SJCRH30 (cell line): Measurements from ENCODE around the gene WDR13. TPM values are rescaled to one million over a fixed set of nuclear protein-coding genes. Genes with fewer than 3 reads are reported as not detected.

Experiments
- DNase-seq, 2 experiments: peaks; one replicate each; pipeline ENCODE4 v3.0.0-alpha.2; 2015 to 2020
- H3K27ac ChIP-seq: fragments of 250-450 bp; sonication (Bioruptor Pico); 2 replicates; pipeline ENCODE4 v1.5.1; 2020; ENCODE audit warnings: mild to moderate bottlenecking, moderate library complexity
- H3K27me3 ChIP-seq: fragments of 250-450 bp; sonication (Bioruptor Pico); 2 replicates; pipeline ENCODE4 v1.5.1; 2020; ENCODE audit warnings: mild to moderate bottlenecking, moderate library complexity
- H3K36me3 ChIP-seq: fragments of 250-450 bp; sonication (Bioruptor Pico); 2 replicates; pipeline ENCODE4 v1.5.1; 2020; ENCODE audit warnings: mild to moderate bottlenecking, moderate library complexity
- H3K4me1 ChIP-seq: fragments of 250-450 bp; sonication (Bioruptor Pico); 2 replicates; pipeline ENCODE4 v1.5.1; 2020; ENCODE audit warnings: mild to moderate bottlenecking, moderate library complexity
- H3K4me3 ChIP-seq: fragments of 250-450 bp; sonication (Bioruptor Pico); 2 replicates; pipeline ENCODE4 v1.5.1; 2020; ENCODE audit warnings: mild to moderate bottlenecking, moderate library complexity
- H3K9me3 ChIP-seq: fragments of 250-450 bp; sonication (Bioruptor Pico); replicated peaks from 2 replicates; pipeline ENCODE4 v1.5.1; 2020; ENCODE audit warnings: mild to moderate bottlenecking, moderate library complexity
- total RNA-seq: library from RNA; depleted of rRNA; stranded (reverse); fragments of >200 nt; shearing (Covaris generic); gene quantifications from 2 replicates; pipeline ENCODE4 v1.2.3, GENCODE V29; 2014

The WDR13 gene
- total RNA-seq, 1 experiment from 2014 or later, result 19.9 TPM

DNA sequence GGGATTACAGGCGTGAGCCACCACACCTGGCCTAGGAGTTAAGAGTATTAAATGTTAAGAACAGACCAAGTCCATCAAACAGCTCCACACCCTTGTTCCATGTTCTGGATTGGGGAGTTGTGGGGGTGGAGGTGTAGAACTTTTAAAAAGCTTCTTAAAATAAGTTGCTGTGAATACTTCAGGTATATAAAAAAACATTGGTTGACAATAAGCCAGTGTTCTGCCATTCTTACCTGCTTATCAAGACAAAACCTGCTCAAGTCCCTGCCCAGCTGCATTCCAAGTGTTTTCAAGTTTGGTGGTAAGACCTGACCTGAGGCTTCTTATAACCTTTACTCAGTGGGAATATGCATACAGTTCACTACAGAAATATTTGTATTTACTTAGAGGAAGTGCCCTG is 16.6 kb upstream of the WDR13 start:
- no peak overlapping the region for H3K4me3 ChIP-seq
- no peaks in the 10 kb centered on the region for H3K9me3 ChIP-seq
- H3K36me3 ChIP-seq, result peaks cover 36% of the 10 kb centered on the region
- DNase-seq, result no peak
- no peaks in the 10 kb centered on the region for H3K27me3 ChIP-seq
- H3K27ac ChIP-seq, result no peak overlapping the region
- H3K4me1 ChIP-seq, result peaks cover 14% of the 10 kb centered on the region

GRCh38 chrX:48584698-48585097 is 12.6 kb upstream of the WDR13 start:
- Histone ChIP-seq H3K27ac (no peak overlapping the region), H3K9me3 (no peaks in the 10 kb centered on the region), H3K27me3 (no peaks in the 10 kb centered on the region), H3K36me3 (peaks cover 3% of the 10 kb centered on the region; the same call in 1 of the 2 replicates), H3K4me1 (no peaks in the 10 kb centered on the region), H3K4me3 (no peak overlapping the region)
- DNase-seq, result no peak

DNA sequence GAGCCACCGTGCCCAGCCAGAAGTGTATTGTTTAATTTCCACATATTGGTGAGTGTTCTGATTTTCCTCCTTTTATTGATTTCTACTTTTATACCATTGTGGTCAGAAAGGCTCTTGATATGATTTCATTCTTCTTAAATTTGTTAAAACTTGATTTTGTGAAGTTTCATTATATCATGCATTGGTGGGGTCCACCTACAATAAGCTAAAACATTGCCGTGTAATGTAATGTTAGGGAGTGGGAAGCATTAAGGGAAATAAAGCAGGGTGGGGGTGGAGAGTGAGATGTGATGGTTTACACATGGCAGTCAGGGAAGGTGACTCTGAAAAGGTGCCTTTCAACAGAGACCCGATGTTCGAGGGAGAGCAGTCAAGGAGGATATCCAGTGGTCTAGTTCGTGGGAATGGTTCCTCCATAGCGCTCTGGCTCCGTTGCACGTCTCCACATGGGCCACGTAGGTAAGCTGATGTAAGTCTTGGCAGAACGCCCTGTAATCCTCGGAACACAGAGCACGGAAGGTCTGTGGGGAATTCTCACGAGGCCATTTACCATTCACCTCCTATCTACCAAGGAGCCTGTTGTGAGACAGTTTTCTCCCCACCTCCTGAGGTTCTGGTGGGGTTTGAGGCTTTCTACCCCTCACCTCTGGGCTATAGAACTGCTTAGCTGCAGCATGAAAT is 7.7 kb upstream of the WDR13 start:
- Histone ChIP-seq H3K27me3 (no peaks in the 10 kb centered on the region), H3K4me1 (no peaks in the 10 kb centered on the region), H3K36me3 (no peaks in the 10 kb centered on the region), H3K9me3 (no peaks in the 10 kb centered on the region), H3K4me3 (no peak overlapping the region), H3K27ac (no peak overlapping the region)
- peak in 1 of 2 experiments; percentile 18 for DNase-seq

DNA sequence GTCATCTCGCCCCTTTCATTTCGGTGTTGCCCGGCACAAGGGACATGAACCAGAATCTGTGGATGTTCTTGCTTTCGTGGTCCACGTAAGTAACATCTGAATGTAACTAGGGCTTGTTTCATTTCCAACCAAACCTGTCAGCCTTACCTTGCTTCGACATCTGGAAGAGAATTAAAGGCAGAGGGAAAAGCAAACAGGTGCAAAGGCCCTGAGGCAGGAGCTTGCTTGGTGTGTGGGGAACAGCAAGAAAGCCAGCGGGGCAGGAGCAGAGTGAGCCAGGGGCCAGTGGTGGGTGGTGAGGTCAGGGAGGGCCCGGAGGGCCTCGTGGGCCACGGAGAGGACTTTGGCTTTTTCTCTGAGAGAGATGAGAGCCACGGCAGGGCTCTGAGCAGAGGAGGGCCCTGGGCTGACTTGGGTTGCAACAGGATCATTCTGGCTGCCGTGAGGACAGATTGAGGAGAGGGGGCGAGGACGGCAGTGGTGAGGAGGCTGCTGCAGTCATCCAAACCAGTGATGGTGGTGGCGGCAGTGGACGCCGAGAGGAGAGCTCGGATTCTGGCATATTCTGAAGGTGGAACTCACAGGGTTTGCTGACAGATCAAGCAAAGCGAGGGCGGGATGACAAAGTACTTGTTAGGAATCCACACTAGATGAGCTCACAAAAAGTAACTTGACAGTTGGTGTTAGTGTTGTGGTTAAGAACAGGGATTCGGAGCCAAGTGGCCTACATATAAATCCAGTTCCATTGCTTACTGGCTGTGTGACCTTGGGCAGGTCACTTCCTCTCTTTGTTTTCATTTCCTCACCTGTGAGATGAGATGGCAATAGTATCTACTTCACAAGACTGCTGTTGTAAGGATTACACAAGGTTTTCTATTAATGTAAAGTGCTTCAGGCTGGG is 6.8 kb upstream of the WDR13 start:
- H3K27ac ChIP-seq, result no peak overlapping the region

GRCh38 chrX:48591255-48591791 is 6.0 kb upstream of the WDR13 start:
- H3K27me3 ChIP-seq, result no peaks in the 10 kb centered on the region
- H3K9me3 ChIP-seq, result no peaks in the 10 kb centered on the region
- H3K36me3 ChIP-seq, result no peaks in the 10 kb centered on the region
- no peak overlapping the region for H3K27ac ChIP-seq
- DNase-seq, result no peak
- H3K4me3 ChIP-seq, result no peak overlapping the region
- no peaks in the 10 kb centered on the region for H3K4me1 ChIP-seq

More for the DNA sequence above, 6.8 kb upstream of the WDR13 start:
- no peak for DNase-seq
- no peak overlapping the region for H3K4me3 ChIP-seq
- H3K36me3 ChIP-seq, result no peaks in the 10 kb centered on the region
- no peaks in the 10 kb centered on the region for H3K9me3 ChIP-seq
- no peaks in the 10 kb centered on the region for H3K27me3 ChIP-seq
- H3K4me1 ChIP-seq, result no peaks in the 10 kb centered on the region

GRCh38 chrX:48592971-48593370 is 4.3 kb upstream of the WDR13 start:
- no peaks in the 10 kb centered on the region for H3K9me3 ChIP-seq
- no peak for DNase-seq
- H3K36me3 ChIP-seq, result no peaks in the 10 kb centered on the region
- no peak overlapping the region for H3K27ac ChIP-seq
- H3K4me3 ChIP-seq, result no peak overlapping the region
- H3K4me1 ChIP-seq, result no peaks in the 10 kb centered on the region
- no peaks in the 10 kb centered on the region for H3K27me3 ChIP-seq

DNA sequence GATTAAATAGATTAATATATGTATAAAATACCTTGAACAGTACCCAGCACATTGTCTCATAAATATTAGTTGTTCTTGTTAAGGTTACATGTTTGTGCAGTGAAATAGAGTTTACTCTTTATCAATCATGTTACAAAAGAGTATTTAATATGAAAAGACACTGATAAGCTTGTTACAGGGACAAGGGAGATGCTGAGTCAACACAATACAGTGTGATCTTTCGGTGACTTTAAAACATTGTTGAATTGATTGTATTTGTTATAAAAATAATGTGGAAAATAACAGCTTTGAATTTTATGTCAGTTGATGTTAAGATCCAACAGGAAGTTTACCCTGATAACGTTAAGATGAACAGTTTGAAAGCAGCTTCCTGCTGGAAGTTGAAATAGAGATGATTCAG is 1.4 kb upstream of the WDR13 start:
- Histone ChIP-seq H3K27ac (no peak overlapping the region), H3K9me3 (no peaks in the 10 kb centered on the region), H3K4me1 (no peaks in the 10 kb centered on the region), H3K36me3 (no peaks in the 10 kb centered on the region), H3K4me3 (no peak overlapping the region), H3K27me3 (no peaks in the 10 kb centered on the region)
- DNase-seq, result no peak

GRCh38 chrX:48598614-48599013 is 1.3 kb downstream of the WDR13 start:
- Histone ChIP-seq H3K4me3 (peak overlapping the region; percentile 81), H3K27me3 (no peaks in the 10 kb centered on the region), H3K9me3 (no peaks in the 10 kb centered on the region), H3K27ac (no peak overlapping the region), H3K36me3 (no peaks in the 10 kb centered on the region), H3K4me1 (no peaks in the 10 kb centered on the region)
- no peak for DNase-seq

GRCh38 chrX:48599341-48599740 is 2.0 kb downstream of the WDR13 start:
- Histone ChIP-seq H3K36me3 (no peaks in the 10 kb centered on the region), H3K4me3 (no peak overlapping the region), H3K9me3 (no peaks in the 10 kb centered on the region), H3K27me3 (no peaks in the 10 kb centered on the region), H3K27ac (no peak overlapping the region), H3K4me1 (no peaks in the 10 kb centered on the region)
- DNase-seq, result no peak

GRCh38 chrX:48600226-48600625 is 2.9 kb downstream of the WDR13 start:
- DNase-seq, result no peak

DNA sequence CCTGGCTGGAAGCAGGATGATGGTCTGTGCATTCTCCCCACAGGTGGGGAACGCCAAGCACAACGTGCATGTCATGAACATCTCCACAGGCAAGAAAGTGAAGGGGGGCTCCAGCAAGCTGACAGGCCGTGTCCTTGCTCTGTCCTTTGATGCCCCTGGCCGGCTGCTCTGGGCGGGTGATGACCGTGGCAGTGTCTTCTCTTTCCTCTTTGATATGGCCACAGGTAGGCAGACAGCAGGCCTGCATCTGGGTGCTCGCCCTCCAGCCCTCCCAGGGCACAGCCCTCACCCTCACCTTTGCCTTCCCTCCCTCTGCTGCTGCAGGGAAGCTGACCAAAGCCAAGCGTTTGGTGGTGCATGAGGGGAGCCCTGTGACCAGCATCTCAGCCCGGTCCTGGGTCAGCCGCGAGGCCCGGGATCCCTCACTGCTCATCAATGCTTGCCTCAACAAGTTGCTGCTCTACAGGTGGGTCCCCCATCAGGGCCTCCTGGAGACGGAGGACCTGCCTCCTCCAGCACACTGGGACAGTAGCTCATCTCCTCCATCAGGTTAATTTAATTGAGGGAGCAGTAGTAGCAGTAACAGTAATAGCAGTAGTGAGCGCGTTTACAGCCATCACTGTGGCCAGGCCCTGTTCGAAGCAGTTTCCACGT is 4.6 kb downstream of the WDR13 start:
- Histone ChIP-seq H3K27me3 (no peaks in the 10 kb centered on the region), H3K9me3 (no peaks in the 10 kb centered on the region)
- no peak for DNase-seq

More at GRCh38 chrX:48600226-48600625, 2.9 kb downstream of the WDR13 start:
- Histone ChIP-seq H3K27ac (no peak overlapping the region), H3K9me3 (no peaks in the 10 kb centered on the region), H3K27me3 (no peaks in the 10 kb centered on the region), H3K4me1 (no peaks in the 10 kb centered on the region), H3K4me3 (no peak overlapping the region), H3K36me3 (no peaks in the 10 kb centered on the region)

DNA sequence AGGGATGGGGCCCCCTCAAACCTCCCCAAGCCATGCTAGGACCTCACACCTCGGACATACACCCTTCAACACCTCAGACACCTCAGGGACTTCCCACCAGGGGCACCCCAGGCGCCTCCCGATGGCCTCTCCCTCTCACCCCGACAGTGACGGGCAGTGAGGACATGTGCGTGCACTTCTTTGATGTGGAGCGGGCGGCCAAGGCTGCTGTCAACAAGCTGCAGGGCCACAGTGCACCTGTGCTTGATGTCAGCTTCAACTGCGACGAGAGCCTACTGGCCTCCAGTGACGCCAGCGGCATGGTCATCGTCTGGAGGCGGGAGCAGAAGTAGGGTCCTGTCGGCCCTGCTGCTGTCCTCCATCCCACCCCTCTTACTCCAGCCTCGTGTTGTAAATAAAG is 7.4 kb downstream of the WDR13 start:
- Histone ChIP-seq H3K4me3 (no peak overlapping the region), H3K4me1 (no peaks in the 10 kb centered on the region), H3K27ac (no peak overlapping the region), H3K9me3 (no peaks in the 10 kb centered on the region), H3K36me3 (no peaks in the 10 kb centered on the region), H3K27me3 (no peaks in the 10 kb centered on the region)
- DNase-seq, result no peak

More for the DNA sequence above, 4.6 kb downstream of the WDR13 start:
- Histone ChIP-seq H3K4me1 (no peaks in the 10 kb centered on the region), H3K36me3 (no peaks in the 10 kb centered on the region), H3K27ac (no peak overlapping the region), H3K4me3 (no peak overlapping the region)

DNA sequence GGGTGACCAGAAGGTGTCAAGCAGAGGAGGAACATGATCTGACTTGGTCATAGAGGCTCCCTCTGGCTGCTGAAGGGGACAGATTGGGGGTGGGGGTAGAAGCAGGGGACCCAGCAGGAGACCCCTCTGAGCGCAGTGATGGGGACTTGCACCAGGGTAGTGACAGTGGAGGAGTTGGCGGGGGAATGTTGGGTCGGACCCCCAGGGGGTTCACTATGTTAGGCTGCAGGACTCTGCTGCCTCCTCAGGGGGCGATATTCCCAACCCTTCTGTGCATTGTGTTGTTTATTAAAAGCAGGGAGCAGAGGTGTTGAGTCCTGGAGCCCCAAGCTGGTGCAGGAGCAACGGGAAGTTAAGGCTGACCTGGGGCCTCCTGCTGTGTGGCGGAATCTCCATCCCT is 8.8 kb downstream of the WDR13 start:
- no peaks in the 10 kb centered on the region for H3K36me3 ChIP-seq
- no peaks in the 10 kb centered on the region for H3K27me3 ChIP-seq
- DNase-seq, result no peak
- no peaks in the 10 kb centered on the region for H3K4me1 ChIP-seq
- no peaks in the 10 kb centered on the region for H3K9me3 ChIP-seq
- no peak overlapping the region for H3K27ac ChIP-seq
- no peak overlapping the region for H3K4me3 ChIP-seq

DNA sequence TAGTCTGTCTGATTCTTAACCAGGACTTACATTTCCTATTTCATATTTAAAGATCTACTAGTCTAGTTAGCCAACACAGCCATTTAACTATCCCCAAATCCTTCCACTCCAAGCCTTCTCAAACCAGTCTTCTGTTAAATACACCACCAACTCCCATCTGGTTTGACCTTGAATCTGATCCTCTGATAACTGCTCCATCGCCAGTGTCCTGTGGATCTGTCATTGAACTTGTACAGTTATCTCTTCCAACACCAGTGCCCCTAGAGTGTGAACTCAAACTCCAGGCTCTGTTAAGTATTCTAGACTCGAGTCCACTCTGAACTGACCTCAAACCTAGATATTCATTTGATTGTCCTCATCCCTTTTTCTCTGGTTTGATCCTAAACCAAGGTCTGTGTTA is 14.4 kb downstream of the WDR13 start:
- Histone ChIP-seq H3K4me1 (no peaks in the 10 kb centered on the region), H3K27ac (no peak overlapping the region), H3K4me3 (no peak overlapping the region), H3K9me3 (no peaks in the 10 kb centered on the region), H3K36me3 (no peaks in the 10 kb centered on the region), H3K27me3 (no peaks in the 10 kb centered on the region)
- DNase-seq, result no peak
